Measurements from ENCODE around the gene OSBPL5.
A peak's percentile ranks its signal among the peaks of the same experiment; 100 is the strongest.

The OSBPL5 gene

GRCh38 chr11:3154001-3154599, 11.0 kb downstream of the OSBPL5 start:
- Histone ChIP-seq H3K27ac (ENCODE audit: low read depth, low read length) (peak overlapping the region; percentile 44), H4K91ac (ENCODE audit: low read depth, low read length) (peak overlapping the region; percentile 30), H2BK120ac (ENCODE audit: insufficient read depth, low read length, poor library complexity) (peak overlapping the region; percentile 26), H3K18ac (ENCODE audit: low read length) (peak overlapping the region; percentile 77), H4K12ac (ENCODE audit: low read depth, low read length) (peak overlapping the region; percentile 13), H3K9me3 (ENCODE audit: insufficient read depth, low read depth, low read length) (no peaks in the 10 kb centered on the region), H3K4me3 (ENCODE audit: low read depth, low read length) (no peak overlapping the region), H3K36me3 (ENCODE audit: control insufficient read depth in 1 of 2, insufficient read depth in 2 of 2, low read length in 2 of 2) (peaks cover 9 to 17% of the 10 kb centered on the region in 2 experiments), H3K4ac (ENCODE audit: low read depth, low read length) (peak overlapping the region; percentile 13), H2BK5ac (ENCODE audit: low read depth, low read length, poor library complexity) (peak overlapping the region; percentile 12), H3K9ac (ENCODE audit: low read length) (no peak overlapping the region), H3K23ac (ENCODE audit: low read length) (no peak overlapping the region), H3K27me3 (ENCODE audit: insufficient read depth, low read length) (no peaks in the 10 kb centered on the region), H3K4me2 (ENCODE audit: low read length) (no peak overlapping the region), H3K79me2 (ENCODE audit: control insufficient read depth, insufficient read depth, low read length, poor library complexity) (peaks cover 10% of the 10 kb centered on the region), H4K8ac (ENCODE audit: low read depth, low read length) (no peak overlapping the region), H3K4me1 (ENCODE audit: control insufficient read depth in 1 of 2, insufficient read depth in 2 of 2, low read length in 2 of 2) (peaks cover 44 to 48% of the 10 kb centered on the region in 2 experiments), H3K14ac (ENCODE audit: low read length) (peak overlapping the region; percentile 41), H2AK5ac (ENCODE audit: low read length) (peak overlapping the region; percentile 33), H2BK12ac (ENCODE audit: low read length) (peak overlapping the region; percentile 26), H2AFZ (ENCODE audit: insufficient read depth, low read length, poor library complexity) (no peak overlapping the region), H3K79me1 (ENCODE audit: low read length) (peaks cover 7% of the 10 kb centered on the region)
- no CpG with 5 or more reads among the region's 24 CpGs for WGBS (ENCODE audit: extremely low coverage, insufficient coverage, insufficient read length)
- DNase-seq, result no peak

GRCh38 chr11:3153291-3153861, 11.7 kb downstream of the OSBPL5 start:
- Histone ChIP-seq H4K91ac (ENCODE audit: low read depth, low read length) (no peak overlapping the region), H3K4me2 (ENCODE audit: low read length) (no peak overlapping the region), H3K14ac (ENCODE audit: low read length) (no peak overlapping the region), H3K4me1 (ENCODE audit: control insufficient read depth in 1 of 2, insufficient read depth in 2 of 2, low read length in 2 of 2) (peaks cover 44 to 49% of the 10 kb centered on the region in 2 experiments), H3K4me3 (ENCODE audit: low read depth, low read length) (no peak overlapping the region), H2AK5ac (ENCODE audit: low read length) (no peak overlapping the region), H3K36me3 (ENCODE audit: control insufficient read depth in 1 of 2, insufficient read depth in 2 of 2, low read length in 2 of 2) (peaks cover 9 to 17% of the 10 kb centered on the region in 2 experiments), H2BK120ac (ENCODE audit: insufficient read depth, low read length, poor library complexity) (no peak overlapping the region), H3K9ac (ENCODE audit: low read length) (no peak overlapping the region), H3K9me3 (ENCODE audit: insufficient read depth, low read depth, low read length) (no peaks in the 10 kb centered on the region), H3K27ac (ENCODE audit: low read depth, low read length) (peak overlapping the region; percentile 44), H3K18ac (ENCODE audit: low read length) (peak overlapping the region; percentile 34), H3K27me3 (ENCODE audit: insufficient read depth, low read length) (no peaks in the 10 kb centered on the region), H3K23ac (ENCODE audit: low read length) (no peak overlapping the region), H3K79me2 (ENCODE audit: control insufficient read depth, insufficient read depth, low read length, poor library complexity) (peaks cover 10% of the 10 kb centered on the region), H3K4ac (ENCODE audit: low read depth, low read length) (no peak overlapping the region), H4K12ac (ENCODE audit: low read depth, low read length) (no peak overlapping the region), H4K8ac (ENCODE audit: low read depth, low read length) (no peak overlapping the region), H3K79me1 (ENCODE audit: low read length) (peaks cover 7% of the 10 kb centered on the region), H2BK12ac (ENCODE audit: low read length) (no peak overlapping the region), H2AFZ (ENCODE audit: insufficient read depth, low read length, poor library complexity) (no peak overlapping the region), H2BK5ac (ENCODE audit: low read depth, low read length, poor library complexity) (peak overlapping the region; percentile 12)
- no peak for DNase-seq
- no CpG with 5 or more reads among the region's 14 CpGs for WGBS (ENCODE audit: extremely low coverage, insufficient coverage, insufficient read length)

GRCh38 chr11:3152471-3153110, 12.5 kb downstream of the OSBPL5 start:
- H3K23ac ChIP-seq (ENCODE audit: low read length), result no peak overlapping the region
- H3K9me3 ChIP-seq (ENCODE audit: insufficient read depth, low read depth, low read length), result no peaks in the 10 kb centered on the region
- H3K4me1 ChIP-seq (ENCODE audit: control insufficient read depth in 1 of 2, insufficient read depth in 2 of 2, low read length in 2 of 2), result peaks cover 44 to 54% of the 10 kb centered on the region in 2 experiments
- H2AFZ ChIP-seq (ENCODE audit: insufficient read depth, low read length, poor library complexity), result no peak overlapping the region
- no peaks in the 10 kb centered on the region for H3K27me3 ChIP-seq (ENCODE audit: insufficient read depth, low read length)
- H3K4me2 ChIP-seq (ENCODE audit: low read length), result no peak overlapping the region
- no peak overlapping the region for H2BK5ac ChIP-seq (ENCODE audit: low read depth, low read length, poor library complexity)
- no peak overlapping the region for H3K14ac ChIP-seq (ENCODE audit: low read length)
- H3K36me3 ChIP-seq (ENCODE audit: control insufficient read depth in 1 of 2, insufficient read depth in 2 of 2, low read length in 2 of 2), result peaks cover 9 to 16% of the 10 kb centered on the region in 2 experiments
- H3K4me3 ChIP-seq (ENCODE audit: low read depth, low read length), result no peak overlapping the region
- peaks cover 7% of the 10 kb centered on the region for H3K79me1 ChIP-seq (ENCODE audit: low read length)
- H4K91ac ChIP-seq (ENCODE audit: low read depth, low read length), result peak overlapping the region; percentile 17
- no peak overlapping the region for H4K12ac ChIP-seq (ENCODE audit: low read depth, low read length)
- no peak overlapping the region for H3K9ac ChIP-seq (ENCODE audit: low read length)
- no peak overlapping the region for H2BK12ac ChIP-seq (ENCODE audit: low read length)
- no peak overlapping the region for H2AK5ac ChIP-seq (ENCODE audit: low read length)
- DNase-seq, result no peak
- no peak overlapping the region for H2BK120ac ChIP-seq (ENCODE audit: insufficient read depth, low read length, poor library complexity)
- H3K27ac ChIP-seq (ENCODE audit: low read depth, low read length), result no peak overlapping the region
- H3K18ac ChIP-seq (ENCODE audit: low read length), result peak overlapping the region; percentile 20
- peaks cover 10% of the 10 kb centered on the region for H3K79me2 ChIP-seq (ENCODE audit: control insufficient read depth, insufficient read depth, low read length, poor library complexity)
- no peak overlapping the region for H3K4ac ChIP-seq (ENCODE audit: low read depth, low read length)
- no peak overlapping the region for H4K8ac ChIP-seq (ENCODE audit: low read depth, low read length)
- WGBS (ENCODE audit: extremely low coverage, insufficient coverage, insufficient read length), result no CpG with 5 or more reads among the region's 29 CpGs

- H3K23ac ChIP-seq (ENCODE audit: low read length), result no peak overlapping the region
- peak overlapping the region; percentile 0 for H3K18ac ChIP-seq (ENCODE audit: low read length)
- H2BK12ac ChIP-seq (ENCODE audit: low read length), result no peak overlapping the region
- H3K27me3 ChIP-seq (ENCODE audit: insufficient read depth, low read length), result no peaks in the 10 kb centered on the region
- H2BK120ac ChIP-seq (ENCODE audit: insufficient read depth, low read length, poor library complexity), result no peak overlapping the region
- H3K79me1 ChIP-seq (ENCODE audit: low read length), result peaks cover 9% of the 10 kb centered on the region
- H2AFZ ChIP-seq (ENCODE audit: insufficient read depth, low read length, poor library complexity), result no peak overlapping the region
- H2BK5ac ChIP-seq (ENCODE audit: low read depth, low read length, poor library complexity), result no peak overlapping the region
- H3K4me1 ChIP-seq (ENCODE audit: control insufficient read depth in 1 of 2, insufficient read depth in 2 of 2, low read length in 2 of 2), result peaks cover 39 to 48% of the 10 kb centered on the region in 2 experiments
- no peak overlapping the region for H4K8ac ChIP-seq (ENCODE audit: low read depth, low read length)
- no peak for DNase-seq
- no peak overlapping the region for H4K91ac ChIP-seq (ENCODE audit: low read depth, low read length)
- H4K12ac ChIP-seq (ENCODE audit: low read depth, low read length), result no peak overlapping the region
- H3K9ac ChIP-seq (ENCODE audit: low read length), result no peak overlapping the region
- H3K14ac ChIP-seq (ENCODE audit: low read length), result no peak overlapping the region
- WGBS (ENCODE audit: extremely low coverage, insufficient coverage, insufficient read length), result no CpG with 5 or more reads among the region's 14 CpGs
- H3K9me3 ChIP-seq (ENCODE audit: insufficient read depth, low read depth, low read length), result no peaks in the 10 kb centered on the region
- H3K4me3 ChIP-seq (ENCODE audit: low read depth, low read length), result no peak overlapping the region
- H3K27ac ChIP-seq (ENCODE audit: low read depth, low read length), result no peak overlapping the region
- H3K36me3 ChIP-seq (ENCODE audit: control insufficient read depth in 1 of 2, insufficient read depth in 2 of 2, low read length in 2 of 2), result peaks cover 12 to 15% of the 10 kb centered on the region in 2 experiments
- no peak overlapping the region for H3K4me2 ChIP-seq (ENCODE audit: low read length)
- no peak overlapping the region for H2AK5ac ChIP-seq (ENCODE audit: low read length)
- H3K4ac ChIP-seq (ENCODE audit: low read depth, low read length), result no peak overlapping the region
- H3K79me2 ChIP-seq (ENCODE audit: control insufficient read depth, insufficient read depth, low read length, poor library complexity), result peaks cover 10% of the 10 kb centered on the region
These were observed 14.4 kb downstream of the OSBPL5 start for GRCh38 chr11:3150726-3151125.
